Peyer's patch (tissue), 4 donors: ENCODE results near the gene TLR5.

ENCODE experiments used
- CTCF ChIP-seq, 6 experiments: fragments of 450-650 bp in 4 of 6; fragments of 200-600 bp in 2 of 6; sonication (generic) in 1 of 6; IDR thresholded peaks; one replicate each; pipeline ENCODE4 v1.5.1; 2017 to 2019; ENCODE audit warnings: antibody characterized with exemption in 6 of 6, mild to moderate bottlenecking in 3 of 6, moderate library complexity in 1 of 6
- POLR2A ChIP-seq, 2 donors: fragments of 450-650 bp; IDR thresholded peaks; one replicate each; pipeline ENCODE4 v1.5.1; 2017; ENCODE audit warnings: antibody characterized with exemption in 2 of 2, mild to moderate bottlenecking in 2 of 2, moderate library complexity in 2 of 2

- TF ChIP-seq CTCF (IDR thresholded peaks at IDR 0.05) (no peak), POLR2A (IDR thresholded peaks at IDR 0.05) (no peak)
These were observed 36.2 kb upstream of the TLR5 start for GRCh38 chr1:223179280-223179679.
